LHCN-M2 (cell line): ENCODE measurements around the gene PDZK1. TPM values are rescaled to one million over a fixed set of nuclear protein-coding genes. Genes with fewer than 3 reads are reported as not detected.
"Not testable (repeated sequence)": the region's sequence is repeated elsewhere in the genome, so short reads cannot be mapped to it uniquely, and the experiment has no call there.

Experiments used
- DNase-seq: peaks from one replicate; pipeline ENCODE4 v3.0.0-alpha.2; 2012; ENCODE audit warnings: low read depth
- total RNA-seq: library from RNA; depleted of rRNA; stranded (reverse); fragments of >200 nt; gene quantifications from 2 replicates; pipeline ENCODE4 v1.2.3, GENCODE V29; 2014

The PDZK1 gene
- total RNA-seq, 1 experiment from 2014 or later, result 0.69 TPM

DNA sequence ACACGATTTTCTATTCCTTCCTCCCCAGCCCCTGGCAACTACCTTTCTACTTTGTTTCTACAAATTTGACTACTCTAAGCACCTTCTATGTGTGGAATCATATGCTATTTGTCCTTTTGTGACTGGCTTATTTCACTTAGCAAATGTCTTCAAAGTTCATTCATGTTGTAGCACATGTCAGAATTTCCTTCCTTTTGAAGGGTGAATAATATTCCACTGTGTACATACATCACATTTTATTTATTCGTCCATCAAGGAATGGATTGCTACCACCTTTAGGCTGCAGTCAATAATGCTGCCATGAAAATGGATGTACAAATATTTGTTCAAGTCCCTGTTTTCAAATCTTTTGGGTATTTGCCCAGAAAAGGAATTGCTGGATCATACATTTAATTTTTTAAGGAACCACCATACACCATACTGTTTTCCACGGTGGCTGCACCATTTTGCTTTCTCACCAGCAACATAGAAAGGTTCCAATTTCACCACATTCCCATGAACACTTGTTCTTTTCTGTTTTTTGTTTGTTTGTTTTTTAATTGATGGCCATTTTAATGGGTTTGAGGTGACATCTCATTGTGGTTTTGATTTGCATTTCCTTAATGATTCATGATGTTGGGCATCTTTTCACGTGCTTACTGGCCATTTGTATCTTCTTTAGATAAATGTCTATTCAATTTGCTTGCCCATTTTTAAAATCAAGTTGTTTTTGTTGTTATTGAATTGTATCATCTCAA lies 3.3 kb upstream of the PDZK1 start:
- DNase-seq, result no peak

DNA sequence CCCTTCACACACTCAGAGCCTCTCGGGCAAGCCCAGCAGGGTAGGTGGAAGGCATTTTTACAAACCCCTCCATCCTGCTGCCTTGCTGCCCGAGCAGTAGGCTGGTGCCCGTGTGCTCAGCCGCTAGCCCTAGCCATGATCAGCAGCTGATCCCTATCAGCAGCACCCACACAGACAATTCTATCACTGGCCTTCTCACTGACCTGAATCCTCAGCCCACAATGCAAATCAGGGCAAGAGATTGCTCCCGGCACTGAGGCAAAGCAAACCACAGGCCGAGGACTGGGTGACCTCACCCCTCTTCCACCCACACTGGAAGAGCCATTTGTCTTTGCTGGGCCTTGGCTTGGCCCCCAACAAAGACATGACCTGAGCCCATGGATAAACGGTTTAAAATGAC lies 895 bp upstream of the PDZK1 start:
- DNase-seq, result no peak

- DNase-seq, result peak; percentile 19
Measured at GRCh38 chr1:145706086-145706664, 993 bp downstream of the PDZK1 start.

GRCh38 chr1:145705622-145706021 lies 1.5 kb downstream of the PDZK1 start:
- no peak for DNase-seq

- DNase-seq, result no peak
Measured at GRCh38 chr1:145702826-145703225, 4.3 kb downstream of the PDZK1 start.

GRCh38 chr1:145702052-145702451 lies 5.1 kb downstream of the PDZK1 start:
- DNase-seq, result no peak

DNA sequence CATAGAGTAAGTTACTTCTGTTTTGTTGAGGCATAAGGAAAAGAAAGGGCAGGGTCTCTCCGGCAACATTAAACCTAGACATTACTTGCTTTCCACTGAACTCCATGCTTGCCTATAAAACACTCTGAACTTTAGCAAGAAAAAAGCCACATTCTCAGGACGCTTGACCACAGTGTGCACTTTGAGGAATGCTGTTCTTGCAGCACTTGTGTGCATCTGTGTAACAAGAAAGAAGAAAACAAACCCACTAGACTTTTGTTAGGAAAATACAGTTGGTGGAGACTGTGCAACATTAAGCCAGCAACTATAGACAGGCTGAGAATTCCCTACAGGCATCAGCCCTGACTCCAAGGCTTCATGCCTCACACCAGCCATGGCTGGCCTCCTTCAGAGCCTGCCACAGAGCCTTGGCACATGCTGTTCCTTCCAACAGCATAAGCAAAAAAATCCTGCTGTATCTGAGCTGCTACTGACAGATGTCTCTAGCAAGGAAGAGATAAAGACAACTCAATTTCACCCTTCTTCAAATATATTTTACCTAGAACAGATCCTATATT lies 5.8 kb downstream of the PDZK1 start:
- DNase-seq, result peak; percentile 18

DNA sequence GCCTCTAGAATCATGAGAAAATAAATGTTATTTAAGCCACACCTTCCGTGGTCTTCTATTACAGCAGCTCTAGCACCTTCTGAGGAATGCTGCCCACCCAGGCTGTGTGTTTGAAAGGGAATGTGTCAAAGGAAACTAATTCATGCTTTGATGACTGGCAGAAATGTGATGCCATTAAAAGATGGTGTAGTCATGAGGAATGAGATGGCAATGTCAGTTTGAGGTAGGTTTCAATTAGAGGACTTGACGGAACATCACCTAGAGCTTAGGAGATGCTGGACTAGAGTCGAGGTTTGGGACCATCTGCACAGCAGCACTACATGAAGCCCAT lies 10.6 kb downstream of the PDZK1 start:
- DNase-seq, result no peak

DNA sequence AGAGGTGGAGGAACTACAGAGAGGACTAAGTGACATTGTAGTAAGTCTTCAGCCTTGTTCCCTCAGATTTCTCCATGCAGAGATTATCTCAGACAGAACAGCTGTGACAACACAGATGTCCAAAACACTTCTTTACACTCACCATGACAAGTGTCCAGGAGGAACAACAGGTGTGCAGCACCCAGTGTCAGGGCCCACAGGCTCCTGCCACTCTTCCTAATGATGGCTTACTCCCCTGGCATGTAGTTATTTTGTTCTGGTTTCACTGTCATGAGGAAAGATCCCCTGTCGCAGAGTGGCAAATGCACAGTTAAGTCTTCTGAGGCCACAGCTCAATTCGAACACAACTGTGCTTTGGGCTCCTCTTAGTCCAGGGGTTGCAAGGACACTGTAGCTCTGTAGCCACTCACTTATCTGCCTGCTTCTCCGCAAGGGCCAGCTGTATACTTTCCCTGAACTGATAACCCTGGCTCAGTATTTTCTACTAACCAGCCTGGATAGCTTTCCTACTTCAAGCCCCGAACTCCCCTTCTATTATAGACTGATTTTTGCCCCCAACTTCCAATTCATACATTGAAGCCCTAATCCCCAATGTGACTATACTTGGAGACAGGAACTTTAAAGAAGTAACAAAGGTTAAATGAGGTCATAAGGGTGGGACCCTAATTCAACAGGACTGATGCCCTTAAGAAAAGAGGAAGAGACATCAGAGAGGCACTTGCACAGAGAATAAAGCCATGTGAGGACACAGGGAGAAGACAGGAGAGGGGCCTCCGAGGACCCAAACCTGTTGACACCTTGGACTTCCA lies 11.1 kb downstream of the PDZK1 start:
- DNase-seq, result peak; percentile 70

DNA sequence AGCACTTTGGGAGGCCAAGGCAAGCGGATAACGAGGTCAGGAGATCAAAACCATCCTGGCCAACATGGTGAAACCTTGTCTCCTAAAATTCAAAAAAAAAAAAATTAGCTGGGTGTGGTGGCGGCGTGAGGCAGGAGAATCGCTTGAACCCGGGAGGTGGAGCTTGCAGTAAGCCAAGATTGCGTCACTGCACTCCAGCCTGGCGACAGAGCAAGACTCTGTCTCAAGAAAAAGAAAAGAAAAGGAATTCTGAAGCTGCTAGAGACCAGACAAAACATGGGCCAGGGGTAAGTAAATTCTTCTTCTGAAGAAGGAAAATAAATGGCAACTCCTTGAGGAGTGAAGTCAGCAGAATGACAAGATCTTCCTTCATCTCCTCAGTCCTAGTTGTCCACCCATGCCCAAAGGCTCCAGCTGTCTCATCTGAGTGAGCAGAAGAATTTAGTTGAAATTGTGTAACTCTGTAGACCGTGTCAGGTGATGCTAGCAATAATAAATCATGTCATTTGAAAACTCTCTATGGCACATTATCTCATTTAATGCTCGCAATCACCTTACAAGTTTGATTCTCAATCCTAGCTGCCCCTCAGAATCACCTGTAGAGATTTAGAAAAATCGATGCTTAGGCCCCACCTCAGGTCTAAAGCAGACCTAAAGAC lies 14.3 kb downstream of the PDZK1 start:
- no peak for DNase-seq

GRCh38 chr1:145690587-145691558 lies 16.3 kb downstream of the PDZK1 start:
- DNase-seq, result peak; percentile 73

DNA sequence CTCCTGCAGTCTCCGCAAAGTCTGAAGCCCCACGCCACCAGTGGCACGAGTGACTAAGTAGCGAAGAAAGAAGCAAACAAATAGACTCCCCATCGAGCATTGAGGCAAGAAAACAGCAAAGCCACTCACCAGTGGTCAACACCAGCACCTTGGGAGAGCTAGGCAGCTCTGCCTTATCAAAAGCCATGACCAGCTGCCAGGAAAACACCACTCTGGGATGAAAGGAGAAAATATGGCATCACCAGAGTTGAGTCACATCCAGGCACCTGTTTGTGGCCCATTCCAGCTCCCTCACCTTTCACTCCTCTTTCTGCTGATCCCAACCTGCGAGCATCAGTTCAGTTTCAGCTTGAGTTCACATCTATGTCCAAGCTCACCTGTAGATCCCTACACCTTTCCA lies 17.2 kb downstream of the PDZK1 start:
- peak; percentile 64 for DNase-seq

DNA sequence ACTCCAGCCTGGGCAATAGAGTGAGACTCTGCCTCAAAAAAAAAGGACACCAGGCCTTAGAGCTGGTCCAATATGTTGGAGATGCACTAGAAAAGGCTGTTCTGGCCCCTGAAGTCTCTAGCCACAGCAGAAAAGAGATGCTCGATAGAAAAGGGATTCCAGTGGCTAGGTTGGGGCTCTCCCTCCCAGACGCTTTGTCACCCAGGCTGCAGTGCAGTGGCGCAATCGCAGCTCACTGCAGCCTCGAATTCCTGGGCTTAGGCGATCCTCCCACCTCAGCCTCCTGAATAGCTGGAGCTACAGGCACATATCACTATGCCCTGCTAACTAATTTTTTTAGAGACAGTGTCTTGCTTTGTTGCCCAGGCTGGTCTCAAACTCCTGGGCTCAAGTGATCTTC lies 18.2 kb downstream of the PDZK1 start:
- DNase-seq, result no peak

- no peak for DNase-seq
Measured at GRCh38 chr1:145688328-145688727, 18.8 kb downstream of the PDZK1 start.

DNA sequence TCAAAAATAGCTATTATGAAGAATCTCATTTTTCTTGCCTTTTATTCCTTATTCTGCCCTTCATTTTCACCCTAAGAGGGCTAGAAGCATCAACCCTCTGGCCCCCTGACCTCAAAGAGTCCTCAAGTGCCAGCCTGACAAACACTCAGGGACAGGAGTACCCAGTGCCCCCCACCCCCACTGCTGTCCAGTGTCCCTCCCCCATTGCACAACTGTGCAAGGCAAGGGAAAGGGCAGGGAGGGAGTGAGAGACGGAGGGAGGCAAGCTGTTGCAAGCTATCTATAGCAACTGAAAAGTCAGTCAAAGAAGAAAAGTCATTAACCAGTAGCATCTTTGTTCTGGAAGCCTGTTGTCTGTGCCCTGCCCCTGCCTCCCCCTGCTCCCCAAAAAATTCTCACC lies 21.1 kb downstream of the PDZK1 start:
- DNase-seq, result not testable (repeated sequence)

DNA sequence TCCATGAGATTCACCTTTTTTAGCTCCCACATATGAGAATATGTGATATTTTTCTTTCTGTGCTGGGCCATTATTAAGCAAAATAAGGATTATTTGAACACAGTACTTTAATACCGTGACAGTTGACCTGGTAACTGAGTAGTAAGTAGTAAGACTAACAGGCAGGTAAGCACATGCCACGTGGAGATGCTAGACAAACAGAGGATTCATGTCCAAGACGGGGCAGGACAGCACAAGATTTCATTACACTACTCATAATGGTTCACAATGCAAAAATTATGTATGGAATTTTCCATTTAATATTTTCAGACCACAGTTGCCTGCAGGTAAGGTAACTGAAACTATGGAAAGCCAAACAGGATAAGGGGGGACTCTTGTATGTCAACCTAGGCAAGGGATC lies 22.3 kb downstream of the PDZK1 start:
- DNase-seq, result not testable (repeated sequence)

GRCh38 chr1:145673217-145673616 lies 34.0 kb downstream of the PDZK1 start:
- not testable (repeated sequence) for DNase-seq

- DNase-seq, result not testable (repeated sequence)
Measured at GRCh38 chr1:145670995-145671745, 36.0 kb downstream of the PDZK1 start.

DNA sequence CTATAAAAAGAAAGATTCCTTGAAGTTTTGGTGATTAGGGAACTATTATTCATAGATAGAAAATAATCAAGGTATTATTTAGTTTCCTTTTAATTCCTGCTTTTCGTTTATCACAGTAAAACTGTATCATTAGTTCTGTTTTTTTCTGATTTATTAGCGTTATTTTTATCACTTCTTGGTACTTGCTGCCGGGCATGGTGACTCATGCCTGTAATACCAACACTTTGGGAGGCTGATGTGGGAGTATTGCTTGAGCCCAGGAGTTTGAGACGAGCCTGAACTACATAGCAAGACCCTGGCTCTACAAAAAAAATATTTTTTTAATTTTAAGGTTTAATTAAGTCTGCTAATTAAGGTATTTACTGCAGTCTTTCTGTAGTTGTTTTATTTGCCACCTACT lies 42.2 kb downstream of the PDZK1 start:
- DNase-seq, result not testable (repeated sequence)

- DNase-seq, result not testable (repeated sequence)
Measured at GRCh38 chr1:145662502-145662901, 44.7 kb downstream of the PDZK1 start.
